GM19452 (cell line): ENCODE measurements around the gene NADK.

ENCODE experiments used
- ATAC-seq: cut with Tn5 transposase; IDR thresholded peaks from one replicate; pipeline ENCODE4 v1.9.1; 2021; ENCODE audit not compliant: unreplicated experiment

The NADK gene

GRCh38 chr1:1777950-1778662 lies at the start of gene NADK:
TSS of gene NADK (minus strand) at chr1:1778470. CDS start at chr1:1765406, 13,064 bp downstream.
- peak; percentile 43 for ATAC-seq

GRCh38 chr1:1827089-1827848 lies 49.0 kb upstream of the NADK start:
- no peak for ATAC-seq

GRCh38 chr1:1826356-1827088 lies 48.3 kb upstream of the NADK start:
- no peak for ATAC-seq

GRCh38 chr1:1825217-1825616 lies 46.9 kb upstream of the NADK start:
- no peak for ATAC-seq

GRCh38 chr1:1819762-1820161 lies 41.5 kb upstream of the NADK start:
- ATAC-seq: no peak

- ATAC-seq: no peak
These were observed 39.0 kb upstream of the NADK start for GRCh38 chr1:1817221-1817620.

- no peak for ATAC-seq
These were observed 37.5 kb upstream of the NADK start for GRCh38 chr1:1815606-1816281.

- no peak for ATAC-seq
These were observed 31.2 kb upstream of the NADK start for GRCh38 chr1:1809489-1809888.

GRCh38 chr1:1808206-1808605 lies 29.9 kb upstream of the NADK start:
- ATAC-seq: no peak

- no peak for ATAC-seq
These were observed 28.6 kb upstream of the NADK start for GRCh38 chr1:1806890-1807289.

- ATAC-seq: no peak
These were observed 26.0 kb upstream of the NADK start for GRCh38 chr1:1804301-1804700.

- ATAC-seq: no peak
These were observed 24.6 kb upstream of the NADK start for GRCh38 chr1:1802871-1803270.

- ATAC-seq: no peak
These were observed 21.4 kb upstream of the NADK start for GRCh38 chr1:1799716-1800115.

GRCh38 chr1:1797731-1798341 lies 19.6 kb upstream of the NADK start:
- no peak for ATAC-seq

GRCh38 chr1:1796466-1796865 lies 18.2 kb upstream of the NADK start:
- no peak for ATAC-seq

GRCh38 chr1:1794999-1795398 lies 16.7 kb upstream of the NADK start:
- ATAC-seq: no peak

- ATAC-seq: no peak
These were observed 15.4 kb upstream of the NADK start for GRCh38 chr1:1793481-1794244.

- ATAC-seq: no peak
These were observed 10.6 kb upstream of the NADK start for GRCh38 chr1:1788646-1789431.

- no peak for ATAC-seq
These were observed 9.9 kb upstream of the NADK start for GRCh38 chr1:1788136-1788535.
